Testis (tissue), 3 donors: ENCODE data around the gene CACNA1E. TPM values are rescaled to one million over a fixed set of nuclear protein-coding genes. Genes with fewer than 3 reads are reported as not detected.
"Not testable (repeated sequence)": the region's sequence is repeated elsewhere in the genome, so short reads cannot be mapped to it uniquely, and the experiment has no call there.

Experiments
- DNase-seq: peaks from one replicate; pipeline ENCODE4 v3.0.0-alpha.2; 2019
- H3K27ac ChIP-seq, 2 donors: fragments of 200-600 bp; sonication (generic); one replicate each; pipeline ENCODE4 v1.5.1; 2019
- H3K27me3 ChIP-seq: fragments of 200-600 bp; sonication (generic); one replicate; pipeline ENCODE4 v1.5.1; 2019
- H3K36me3 ChIP-seq: fragments of 200-600 bp; sonication (generic); one replicate; pipeline ENCODE4 v1.5.1; 2017; ENCODE audit warnings: low read depth; ENCODE audit errors: missing control alignments
- H3K4me1 ChIP-seq: fragments of 200-600 bp; sonication (generic); one replicate; pipeline ENCODE4 v1.5.1; 2019
- H3K4me3 ChIP-seq, 2 donors: fragments of 200-600 bp; sonication (generic); one replicate each; pipeline ENCODE4 v1.5.1; 2017 to 2019
- H3K9me3 ChIP-seq: fragments of 200-600 bp; sonication (generic); one replicate; pipeline ENCODE4 v1.5.1; 2017
- CTCF ChIP-seq, 3 experiments: fragments of 450-650 bp in 2 of 3; fragments of 200-600 bp in 1 of 3; sonication (generic) in 1 of 3; IDR thresholded peaks; one replicate each; pipeline ENCODE4 v1.5.1; 2016 to 2019; ENCODE audit warnings: antibody characterized with exemption in 3 of 3, mild to moderate bottlenecking in 2 of 3, moderate library complexity in 1 of 3
- POLR2A ChIP-seq: fragments of 450-650 bp; IDR thresholded peaks from one replicate; pipeline ENCODE4 v1.6.1; 2017; ENCODE audit warnings: antibody characterized with exemption, mild to moderate bottlenecking, moderate library complexity
- WGBS, 2 donors: methylation state at CpG; one replicate each; pipeline ENCODE4 v1.1.5; 2018; 5-methylcytosine and 5-hydroxymethylcytosine counted together
- intact Hi-C: fragments of 100-400 bp; cut with DNase I; formaldehyde crosslinking; loops from one replicate; pipeline ENCODE4 v1.15.1; 2023; ENCODE audit warnings: low total_unique reads
- polyA plus RNA-seq: library from polyadenylated mRNA; stranded (reverse); fragments of 350-450 nt; fragmentation: Illumina TruSeq; extraction: RNeasy Lipid Tissue Mini Kit (QIAGEN cat#74804); gene quantifications from one replicate; pipeline ENCODE4 v1.2.3, GENCODE V29; 2014; ENCODE audit warnings: low read depth, low replicate concordance; ENCODE audit not compliant: insufficient read depth
- small RNA-seq, 2 donors: library from RNA; depleted of rRNA; stranded (forward); fragments of <200 nt; gene quantifications; one replicate each; pipeline ENCODE3, GENCODE V24; 2016
- total RNA-seq, 2 donors: library from RNA; depleted of rRNA; stranded (reverse); fragments of >200 nt; gene quantifications; one replicate each; pipeline ENCODE4 v1.2.3, GENCODE V29; 2016

CACNA1E gene
- total and polyA plus RNA-seq, 3 donors from 2014 or later, result 2.4 to 12.6 (median 9.1) TPM

- Histone ChIP-seq H3K9me3 (no peaks in the 10 kb centered on the region), H3K27me3 (no peaks in the 10 kb centered on the region), H3K27ac (no peak overlapping the region), H3K4me3 (no peak overlapping the region), H3K36me3 (no peaks in the 10 kb centered on the region), H3K4me1 (no peaks in the 10 kb centered on the region)
- intact Hi-C loops, result no loop called here
- TF ChIP-seq CTCF (IDR thresholded peaks at IDR 0.05), result no peak
- TF ChIP-seq POLR2A, result no peak
- 88 to 89% methylated on average over 5 of the region's 5 CpGs for WGBS, 2 donors
- no peak for DNase-seq
Observed at GRCh38 chr1:181846001-181846645, 362.8 kb downstream of the CACNA1E start.

- intact Hi-C loops, result no loop called here
- TF ChIP-seq CTCF (IDR thresholded peaks at IDR 0.05), result no peak
- no peak for TF ChIP-seq POLR2A
- Histone ChIP-seq H3K36me3 (no peaks in the 10 kb centered on the region), H3K27me3 (no peaks in the 10 kb centered on the region), H3K4me1 (no peaks in the 10 kb centered on the region), H3K9me3 (no peaks in the 10 kb centered on the region), H3K27ac (no peak overlapping the region), H3K4me3 (no peak overlapping the region)
- no peak for DNase-seq
Observed at GRCh38 chr1:181846681-181847080, 363.4 kb downstream of the CACNA1E start.

GRCh38 chr1:181849071-181849470, 365.8 kb downstream of the CACNA1E start:
- WGBS, 2 donors, result 76 to 81% methylated on average over 3 to 4 of the region's 4 CpGs
- Histone ChIP-seq H3K27ac (no peak overlapping the region), H3K4me1 (no peaks in the 10 kb centered on the region), H3K36me3 (no peaks in the 10 kb centered on the region), H3K9me3 (no peaks in the 10 kb centered on the region), H3K4me3 (no peak overlapping the region), H3K27me3 (no peaks in the 10 kb centered on the region)
- no peak for DNase-seq
- intact Hi-C loops, result no loop called here
- TF ChIP-seq POLR2A (no peak), CTCF (IDR thresholded peaks at IDR 0.05) (no peak)

- intact Hi-C loops, H3K4me1 ChIP-seq, H3K4me3 ChIP-seq, H3K9me3 ChIP-seq, H3K36me3 ChIP-seq, DNase-seq, H3K27ac ChIP-seq, H3K27me3 ChIP-seq: not testable (repeated sequence)
- 90 to 91% methylated on average over 2 of the region's 2 CpGs for WGBS, 2 donors
Observed at GRCh38 chr1:181854212-181854611, 370.9 kb downstream of the CACNA1E start.

GRCh38 chr1:181855380-181855779, 372.1 kb downstream of the CACNA1E start:
- DNase-seq, result no peak
- no peak overlapping the region for H3K4me3 ChIP-seq
- no peaks in the 10 kb centered on the region for H3K36me3 ChIP-seq
- H3K4me1 ChIP-seq, result no peaks in the 10 kb centered on the region
- TF ChIP-seq POLR2A, result no peak
- TF ChIP-seq CTCF (IDR thresholded peaks at IDR 0.05), result no peak
- 73 to 75% methylated on average over 1 of the region's 1 CpG for WGBS, 2 donors
- intact Hi-C loops, result no loop called here
- H3K27me3 ChIP-seq, result no peaks in the 10 kb centered on the region
- H3K9me3 ChIP-seq, result no peaks in the 10 kb centered on the region
- no peak overlapping the region for H3K27ac ChIP-seq

Small RNA genes lying within 50 kb of the gene (small RNA-seq; reads per million reads assigned to genes)
- 0 reads per million in 2 donors for gene RF00017
- gene RNA5SP70, result 0 reads per million in 2 donors
